ENCODE results near the gene GPATCH2.

GRCh38 chr1:217552339-217552951, 78.4 kb downstream of the GPATCH2 start:
- TF ChIP-seq, protein P1, sequence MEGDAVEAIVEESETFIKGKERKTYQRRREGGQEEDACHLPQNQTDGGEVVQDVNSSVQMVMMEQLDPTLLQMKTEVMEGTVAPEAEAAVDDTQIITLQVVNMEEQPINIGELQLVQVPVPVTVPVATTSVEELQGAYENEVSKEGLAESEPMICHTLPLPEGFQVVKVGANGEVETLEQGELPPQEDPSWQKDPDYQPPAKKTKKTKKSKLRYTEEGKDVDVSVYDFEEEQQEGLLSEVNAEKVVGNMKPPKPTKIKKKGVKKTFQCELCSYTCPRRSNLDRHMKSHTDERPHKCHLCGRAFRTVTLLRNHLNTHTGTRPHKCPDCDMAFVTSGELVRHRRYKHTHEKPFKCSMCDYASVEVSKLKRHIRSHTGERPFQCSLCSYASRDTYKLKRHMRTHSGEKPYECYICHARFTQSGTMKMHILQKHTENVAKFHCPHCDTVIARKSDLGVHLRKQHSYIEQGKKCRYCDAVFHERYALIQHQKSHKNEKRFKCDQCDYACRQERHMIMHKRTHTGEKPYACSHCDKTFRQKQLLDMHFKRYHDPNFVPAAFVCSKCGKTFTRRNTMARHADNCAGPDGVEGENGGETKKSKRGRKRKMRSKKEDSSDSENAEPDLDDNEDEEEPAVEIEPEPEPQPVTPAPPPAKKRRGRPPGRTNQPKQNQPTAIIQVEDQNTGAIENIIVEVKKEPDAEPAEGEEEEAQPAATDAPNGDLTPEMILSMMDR (IDR thresholded peaks at IDR 0.05) = no peak
- no peak for TF ChIP-seq SIN3A (IDR thresholded peaks at IDR 0.05; ENCODE audit: borderline replicate concordance, insufficient read depth, low read depth, low read length)
